Measurements from ENCODE around the gene HS3ST3B1. TPM values are rescaled to one million over a fixed set of nuclear protein-coding genes. Genes with fewer than 3 reads are reported as not detected.

Gene HS3ST3B1
- 1 to 10 TPM in 1 of 2 donors, under 1 TPM in 1; 0.78 to 2.8 TPM for total RNA-seq

DNA sequence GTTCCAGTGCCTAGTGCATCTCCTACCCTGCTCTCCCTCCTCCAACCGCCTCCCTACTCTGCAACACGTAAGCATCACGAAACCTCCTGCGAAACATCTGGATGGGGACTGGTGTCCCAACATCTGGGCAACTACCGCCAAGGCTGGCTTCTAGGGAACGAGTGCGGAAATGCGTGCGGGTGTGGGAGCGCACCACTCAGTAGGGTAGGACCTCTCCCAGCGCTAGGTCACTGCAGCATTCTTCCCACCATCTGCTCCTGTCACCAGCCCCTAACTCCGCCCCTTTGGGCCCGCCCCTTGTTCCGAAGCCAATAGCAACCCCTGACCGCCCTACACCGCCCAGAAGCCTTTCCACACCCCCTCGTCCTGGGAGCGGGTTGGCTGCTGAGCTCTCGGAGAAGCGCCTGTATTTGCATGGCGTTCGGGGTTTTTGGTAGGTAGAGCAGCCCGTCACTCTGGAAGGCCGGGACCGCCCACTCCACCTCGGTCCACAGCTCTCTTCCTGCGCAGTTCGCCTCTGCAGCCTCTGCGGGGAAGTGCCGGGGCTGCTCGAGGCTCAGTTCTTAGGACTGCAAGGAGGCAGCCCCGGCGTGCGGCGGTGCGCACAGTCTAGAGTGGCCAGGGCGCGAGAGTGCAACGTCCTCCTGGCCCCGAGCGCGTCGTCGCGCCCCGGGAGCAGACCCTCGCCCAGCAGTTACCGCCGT lies at the start of gene HS3ST3B1:
HS3ST3B1 (plus strand) TSS at position 507 of the 704 bp plus-strand sequence. CDS start 438 bp downstream, outside the sequence.
- H3K36me3 ChIP-seq = no peaks in the 10 kb centered on the region
- H3K27me3 ChIP-seq = peaks cover 41 to 48% of the 10 kb centered on the region in 2 donors
- H3K9me3 ChIP-seq = no peaks in the 10 kb centered on the region
- peak within 1 kb of the TSS; percentile 31 to 56 for H3K4me3 ChIP-seq
- TF ChIP-seq, protein P1, sequence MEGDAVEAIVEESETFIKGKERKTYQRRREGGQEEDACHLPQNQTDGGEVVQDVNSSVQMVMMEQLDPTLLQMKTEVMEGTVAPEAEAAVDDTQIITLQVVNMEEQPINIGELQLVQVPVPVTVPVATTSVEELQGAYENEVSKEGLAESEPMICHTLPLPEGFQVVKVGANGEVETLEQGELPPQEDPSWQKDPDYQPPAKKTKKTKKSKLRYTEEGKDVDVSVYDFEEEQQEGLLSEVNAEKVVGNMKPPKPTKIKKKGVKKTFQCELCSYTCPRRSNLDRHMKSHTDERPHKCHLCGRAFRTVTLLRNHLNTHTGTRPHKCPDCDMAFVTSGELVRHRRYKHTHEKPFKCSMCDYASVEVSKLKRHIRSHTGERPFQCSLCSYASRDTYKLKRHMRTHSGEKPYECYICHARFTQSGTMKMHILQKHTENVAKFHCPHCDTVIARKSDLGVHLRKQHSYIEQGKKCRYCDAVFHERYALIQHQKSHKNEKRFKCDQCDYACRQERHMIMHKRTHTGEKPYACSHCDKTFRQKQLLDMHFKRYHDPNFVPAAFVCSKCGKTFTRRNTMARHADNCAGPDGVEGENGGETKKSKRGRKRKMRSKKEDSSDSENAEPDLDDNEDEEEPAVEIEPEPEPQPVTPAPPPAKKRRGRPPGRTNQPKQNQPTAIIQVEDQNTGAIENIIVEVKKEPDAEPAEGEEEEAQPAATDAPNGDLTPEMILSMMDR (IDR thresholded peaks at IDR 0.05) = peak in 1 of 2 donors; percentile 17
- DNase-seq (ENCODE audit: low spot score) = peak; percentile 96
- peaks cover 0 to 69% of the 10 kb centered on the region in 2 donors for H3K4me1 ChIP-seq
- peak within 1 kb of the TSS; percentile 16 to 33 for H3K27ac ChIP-seq

DNA sequence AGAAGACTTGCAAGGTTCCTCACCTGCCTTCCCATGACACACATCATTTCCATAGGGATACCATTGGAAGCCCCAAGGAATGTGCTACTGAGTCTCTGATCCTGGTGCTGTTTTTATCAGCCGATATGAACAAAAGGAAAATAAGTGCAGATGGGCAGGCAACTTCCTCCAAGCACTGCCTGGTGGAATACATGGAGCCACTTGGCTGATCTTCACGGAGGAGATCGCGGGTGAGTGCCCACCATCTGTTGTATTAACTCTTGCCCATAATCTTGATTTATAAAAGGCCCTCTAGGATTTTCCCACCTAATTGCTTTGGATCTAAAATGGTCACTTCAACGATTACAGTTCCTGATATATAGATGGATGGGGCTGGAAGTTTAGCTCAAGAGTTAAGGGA lies 39.5 kb upstream of the HS3ST3B1 start:
- Histone ChIP-seq H3K4me3 (no peak overlapping the region), H3K27ac (no peak overlapping the region), H3K27me3 (no peaks in the 10 kb centered on the region), H3K9me3 (peaks cover 0 to 12% of the 10 kb centered on the region in 2 donors), H3K4me1 (no peaks in the 10 kb centered on the region), H3K36me3 (no peaks in the 10 kb centered on the region)
- TF ChIP-seq, protein P1 (IDR thresholded peaks at IDR 0.05) = no peak
- no peak for DNase-seq (ENCODE audit: low spot score)

DNA sequence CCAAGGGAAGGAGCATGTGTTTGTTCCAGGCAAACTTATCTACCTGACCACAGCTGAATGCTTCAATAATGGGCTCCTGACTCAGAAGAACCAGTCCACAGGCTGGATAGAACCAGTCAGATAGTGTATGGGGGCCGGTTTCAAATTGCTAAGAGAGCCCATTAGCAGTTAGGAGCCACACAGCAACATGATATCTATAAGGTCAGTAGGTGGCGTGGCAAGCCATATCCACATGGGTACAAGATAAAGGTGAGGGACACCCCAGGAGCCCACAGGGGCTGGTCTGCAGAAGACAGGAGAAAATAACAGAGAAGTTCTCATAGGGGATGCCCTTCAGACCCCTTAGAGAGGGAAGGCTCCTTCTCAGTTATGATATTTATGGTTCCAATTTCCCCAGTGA lies 32.6 kb upstream of the HS3ST3B1 start:
- H3K4me1 ChIP-seq = no peaks in the 10 kb centered on the region
- H3K9me3 ChIP-seq = no peaks in the 10 kb centered on the region
- TF ChIP-seq, protein P1 (IDR thresholded peaks at IDR 0.05) = no peak
- H3K27ac ChIP-seq = no peak overlapping the region
- no peaks in the 10 kb centered on the region for H3K36me3 ChIP-seq
- H3K4me3 ChIP-seq = no peak overlapping the region
- no peaks in the 10 kb centered on the region for H3K27me3 ChIP-seq
- no peak for DNase-seq (ENCODE audit: low spot score)

DNA sequence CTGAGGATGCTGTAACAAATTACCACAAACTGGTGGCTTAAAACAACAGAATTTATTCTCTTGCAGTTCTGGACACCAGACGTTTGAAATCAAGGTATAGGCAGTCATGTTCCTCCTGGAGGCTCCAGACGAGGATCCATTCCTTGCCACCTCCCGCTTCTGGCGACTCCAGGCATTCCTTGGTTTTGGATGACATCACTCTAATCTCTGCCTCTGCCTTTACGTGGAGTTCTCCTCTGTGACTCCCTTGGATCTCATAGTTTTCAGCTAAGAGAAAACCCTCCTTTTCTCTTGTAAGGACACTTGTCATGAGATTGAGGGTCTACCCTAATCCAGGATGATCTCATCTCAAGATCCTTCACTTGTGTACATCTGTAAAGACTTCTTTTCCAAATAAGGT lies 31.4 kb upstream of the HS3ST3B1 start:
- H3K4me3 ChIP-seq = no peak overlapping the region
- DNase-seq (ENCODE audit: low spot score) = no peak
- no peaks in the 10 kb centered on the region for H3K4me1 ChIP-seq
- H3K27me3 ChIP-seq = no peaks in the 10 kb centered on the region
- peaks cover 0 to 7% of the 10 kb centered on the region in 2 donors for H3K9me3 ChIP-seq
- TF ChIP-seq, protein P1 (IDR thresholded peaks at IDR 0.05) = no peak
- no peaks in the 10 kb centered on the region for H3K36me3 ChIP-seq
- H3K27ac ChIP-seq = no peak overlapping the region

DNA sequence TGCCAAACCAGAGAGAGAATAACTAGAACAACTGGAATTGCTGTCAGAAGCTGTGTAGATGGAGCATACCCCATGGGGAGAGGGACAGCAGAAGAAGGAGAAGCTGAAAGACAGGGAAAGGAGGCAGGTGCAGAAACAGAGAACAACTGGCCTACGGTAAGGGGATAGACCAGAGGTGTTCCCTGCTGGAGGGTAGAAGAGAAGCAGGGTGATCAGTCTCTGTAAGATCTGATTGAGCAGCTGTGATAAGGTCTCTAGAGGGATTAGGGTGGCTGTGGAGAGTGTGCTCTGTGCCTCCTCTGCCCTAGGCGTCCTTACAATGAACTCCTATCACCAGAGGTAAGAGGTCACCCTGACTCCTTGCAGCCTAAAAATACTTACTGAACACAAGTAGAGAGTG lies 30.4 kb upstream of the HS3ST3B1 start:
- H3K4me3 ChIP-seq = no peak overlapping the region
- no peaks in the 10 kb centered on the region for H3K36me3 ChIP-seq
- DNase-seq (ENCODE audit: low spot score) = no peak
- H3K4me1 ChIP-seq = no peaks in the 10 kb centered on the region
- H3K27me3 ChIP-seq = no peaks in the 10 kb centered on the region
- H3K9me3 ChIP-seq = peaks cover 0 to 15% of the 10 kb centered on the region in 2 donors
- H3K27ac ChIP-seq = no peak overlapping the region
- TF ChIP-seq, protein P1 (IDR thresholded peaks at IDR 0.05) = no peak
